Right atrium auricular region (tissue), 2 donors: ENCODE results near the gene PHF21B. TPM values are rescaled to one million over a fixed set of nuclear protein-coding genes. Genes with fewer than 3 reads are reported as not detected.
"Not testable (repeated sequence)": the region's sequence is repeated elsewhere in the genome, so short reads cannot be mapped to it uniquely, and the experiment has no call there.

ENCODE experiments used
- DNase-seq: peaks from one replicate; pipeline ENCODE4 v3.0.0-alpha.2; 2019; ENCODE audit warnings: low spot score
- H3K27ac ChIP-seq, 2 donors: fragments of 200-600 bp; sonication (generic); 1 replicate in 1 of 2; 2 replicates in 1 of 2; pipeline ENCODE4 v1.5.1; 2016 to 2019
- H3K27me3 ChIP-seq, 2 donors: fragments of 200-600 bp; sonication (generic); one replicate each; pipeline versions ENCODE4 v1.5.1 to v1.6.0; 2017 to 2019
- H3K36me3 ChIP-seq: fragments of 200-600 bp; sonication (generic); one replicate; pipeline ENCODE4 v1.5.1; 2016
- H3K4me1 ChIP-seq, 2 donors: fragments of 200-600 bp; sonication (generic); one replicate each; pipeline versions ENCODE4 v1.5.1 to v1.6.0; 2017 to 2019
- H3K4me3 ChIP-seq, 2 donors: fragments of 200-600 bp; sonication (generic); 1 replicate in 1 of 2; 2 replicates in 1 of 2; pipeline ENCODE4 v1.5.1; 2017 to 2019; ENCODE audit warnings: mild to moderate bottlenecking in 1 of 2, moderate library complexity in 1 of 2
- H3K9me3 ChIP-seq, 2 donors: fragments of 200-600 bp; sonication (generic); one replicate each; pipeline ENCODE4 v1.5.1; 2019
- total RNA-seq, 2 donors: library from RNA; depleted of rRNA; stranded (reverse); fragments of >200 nt; gene quantifications; one replicate each; pipeline ENCODE4 v1.1.0, GENCODE V29; 2016
- TF ChIP-seq, protein P1 (sequence below), 2 donors: fragments of 200-600 bp; sonication (generic); IDR thresholded peaks; one replicate each; pipeline ENCODE4 v1.5.1; 2019; ENCODE audit warnings: antibody characterized with exemption in 2 of 2

Gene PHF21B
- total RNA-seq, 2 donors from 2014 or later = 1.4 to 2.2 TPM

DNA sequence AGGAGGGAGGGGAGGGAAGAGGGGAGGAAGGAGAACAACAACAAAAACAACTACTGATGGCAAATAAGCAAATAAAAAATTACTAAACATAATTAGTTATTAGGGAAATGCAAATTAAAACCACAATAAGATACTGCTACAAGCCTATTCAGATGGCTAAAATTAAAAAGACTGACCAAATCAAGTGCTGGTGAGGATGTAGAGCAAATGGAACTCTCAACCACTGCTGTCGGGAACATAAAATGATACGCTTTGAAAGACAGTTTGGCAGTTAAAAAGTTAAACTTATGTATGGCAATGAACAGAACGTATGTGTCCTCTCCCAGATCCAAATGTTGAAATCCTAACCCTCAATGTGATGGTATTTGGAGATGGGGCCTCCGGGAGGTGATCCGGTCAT is 85.7 kb downstream of the PHF21B start:
- no peak overlapping the region for H3K4me3 ChIP-seq
- H3K27me3 ChIP-seq = no peaks in the 10 kb centered on the region
- TF ChIP-seq, protein P1, sequence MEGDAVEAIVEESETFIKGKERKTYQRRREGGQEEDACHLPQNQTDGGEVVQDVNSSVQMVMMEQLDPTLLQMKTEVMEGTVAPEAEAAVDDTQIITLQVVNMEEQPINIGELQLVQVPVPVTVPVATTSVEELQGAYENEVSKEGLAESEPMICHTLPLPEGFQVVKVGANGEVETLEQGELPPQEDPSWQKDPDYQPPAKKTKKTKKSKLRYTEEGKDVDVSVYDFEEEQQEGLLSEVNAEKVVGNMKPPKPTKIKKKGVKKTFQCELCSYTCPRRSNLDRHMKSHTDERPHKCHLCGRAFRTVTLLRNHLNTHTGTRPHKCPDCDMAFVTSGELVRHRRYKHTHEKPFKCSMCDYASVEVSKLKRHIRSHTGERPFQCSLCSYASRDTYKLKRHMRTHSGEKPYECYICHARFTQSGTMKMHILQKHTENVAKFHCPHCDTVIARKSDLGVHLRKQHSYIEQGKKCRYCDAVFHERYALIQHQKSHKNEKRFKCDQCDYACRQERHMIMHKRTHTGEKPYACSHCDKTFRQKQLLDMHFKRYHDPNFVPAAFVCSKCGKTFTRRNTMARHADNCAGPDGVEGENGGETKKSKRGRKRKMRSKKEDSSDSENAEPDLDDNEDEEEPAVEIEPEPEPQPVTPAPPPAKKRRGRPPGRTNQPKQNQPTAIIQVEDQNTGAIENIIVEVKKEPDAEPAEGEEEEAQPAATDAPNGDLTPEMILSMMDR (IDR thresholded peaks at IDR 0.05) = no peak
- H3K4me1 ChIP-seq = no peaks in the 10 kb centered on the region
- no peak overlapping the region for H3K27ac ChIP-seq
- H3K9me3 ChIP-seq = no peaks in the 10 kb centered on the region
- no peak for DNase-seq
- no peaks in the 10 kb centered on the region for H3K36me3 ChIP-seq

DNA sequence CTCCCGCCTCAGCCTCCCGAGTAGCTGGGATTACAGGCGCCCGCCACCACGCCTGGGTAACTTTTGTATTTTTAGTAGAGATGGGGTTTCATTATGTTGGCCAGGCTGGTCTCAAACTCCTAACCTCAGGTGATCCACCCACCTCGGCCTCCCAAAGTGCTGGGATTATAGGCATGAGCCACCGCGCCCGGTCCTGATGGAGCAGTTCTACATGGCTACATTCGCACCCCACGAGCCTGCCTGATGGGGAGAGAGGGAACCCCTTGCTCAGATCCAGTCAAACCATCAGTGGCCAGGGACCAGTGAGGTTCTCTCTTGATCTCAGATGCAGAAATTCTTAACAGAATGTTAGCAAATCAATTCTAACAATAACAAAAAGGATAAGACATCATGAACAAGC is 88.0 kb downstream of the PHF21B start:
- not testable (repeated sequence) for H3K27me3 ChIP-seq, H3K9me3 ChIP-seq, H3K4me3 ChIP-seq, H3K36me3 ChIP-seq, DNase-seq, H3K27ac ChIP-seq, H3K4me1 ChIP-seq

DNA sequence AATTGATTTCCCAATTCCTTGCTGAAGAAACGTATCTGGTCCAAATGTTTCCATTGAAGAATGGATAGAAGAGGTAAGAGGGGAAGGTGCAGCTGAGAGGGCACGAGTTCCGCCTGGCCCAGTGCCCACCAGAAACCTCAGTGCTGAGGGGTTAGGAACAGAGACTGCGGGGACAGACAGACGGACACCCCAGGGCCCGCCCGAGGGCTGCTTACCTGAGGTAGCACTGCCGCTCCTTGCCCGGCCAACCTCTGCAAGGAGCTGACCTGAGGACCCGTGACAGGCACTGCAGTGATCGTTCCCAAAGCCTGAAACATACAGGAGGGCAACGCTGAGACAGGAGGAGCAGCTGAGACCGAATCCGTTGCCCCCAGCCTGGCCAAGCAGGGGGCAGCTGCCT is 89.6 kb downstream of the PHF21B start:
- Histone ChIP-seq H3K27me3 (no peaks in the 10 kb centered on the region), H3K27ac (no peak overlapping the region), H3K36me3 (no peaks in the 10 kb centered on the region), H3K4me1 (no peaks in the 10 kb centered on the region), H3K9me3 (no peaks in the 10 kb centered on the region), H3K4me3 (no peak overlapping the region)
- DNase-seq = no peak
- TF ChIP-seq, protein P1 (IDR thresholded peaks at IDR 0.05) = no peak

DNA sequence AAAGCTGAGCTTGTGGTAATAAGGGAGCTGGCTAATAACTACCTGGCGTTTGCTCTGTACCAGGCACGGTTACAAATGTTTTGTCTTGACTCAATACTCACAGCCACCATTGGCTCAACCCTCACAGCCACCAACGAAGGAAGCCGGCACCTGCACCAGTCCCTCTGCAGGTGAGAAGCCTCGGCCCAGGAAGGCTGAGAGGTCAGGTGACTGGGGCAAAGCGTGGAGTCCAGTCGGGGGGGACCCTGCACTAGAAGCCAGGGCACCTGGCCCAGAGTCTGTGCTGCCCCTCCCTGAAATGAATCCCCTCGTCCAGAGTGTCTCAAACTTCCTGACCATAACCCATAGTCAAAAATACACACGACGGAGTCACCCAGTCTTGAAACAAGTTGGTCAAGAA is 90.1 kb downstream of the PHF21B start:
- Histone ChIP-seq H3K4me3 (no peak overlapping the region), H3K36me3 (no peaks in the 10 kb centered on the region), H3K9me3 (no peaks in the 10 kb centered on the region), H3K27me3 (no peaks in the 10 kb centered on the region), H3K27ac (no peak overlapping the region), H3K4me1 (no peaks in the 10 kb centered on the region)
- DNase-seq = no peak
- TF ChIP-seq, protein P1 (IDR thresholded peaks at IDR 0.05) = no peak

DNA sequence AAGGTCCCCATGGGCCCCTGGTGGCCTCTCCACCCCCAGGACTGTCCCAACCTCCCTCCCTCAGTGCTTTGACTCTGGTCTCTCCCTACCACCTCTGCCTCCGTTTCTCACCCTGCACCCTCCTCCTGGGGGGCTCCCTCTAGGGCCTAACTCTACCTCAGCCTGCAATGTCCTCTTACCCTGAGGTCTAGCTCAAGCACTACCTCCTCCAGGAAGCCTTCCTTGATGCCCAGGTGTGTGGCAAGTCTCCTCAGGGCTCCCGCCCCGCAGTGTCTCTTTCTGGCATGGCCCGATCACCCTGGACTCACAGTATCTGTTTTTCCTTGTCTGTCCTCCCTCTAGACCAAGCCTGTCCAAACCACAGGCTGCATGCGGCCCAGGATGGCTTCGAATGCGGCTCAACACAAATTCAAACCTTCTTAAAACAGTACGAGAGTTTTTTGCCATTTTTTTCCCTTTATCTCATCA is 90.8 kb downstream of the PHF21B start:
- Histone ChIP-seq H3K27ac (no peak overlapping the region), H3K36me3 (no peaks in the 10 kb centered on the region), H3K27me3 (no peaks in the 10 kb centered on the region), H3K9me3 (no peaks in the 10 kb centered on the region), H3K4me1 (no peaks in the 10 kb centered on the region), H3K4me3 (no peak overlapping the region)
- no peak for DNase-seq
- TF ChIP-seq, protein P1 (IDR thresholded peaks at IDR 0.05) = no peak

DNA sequence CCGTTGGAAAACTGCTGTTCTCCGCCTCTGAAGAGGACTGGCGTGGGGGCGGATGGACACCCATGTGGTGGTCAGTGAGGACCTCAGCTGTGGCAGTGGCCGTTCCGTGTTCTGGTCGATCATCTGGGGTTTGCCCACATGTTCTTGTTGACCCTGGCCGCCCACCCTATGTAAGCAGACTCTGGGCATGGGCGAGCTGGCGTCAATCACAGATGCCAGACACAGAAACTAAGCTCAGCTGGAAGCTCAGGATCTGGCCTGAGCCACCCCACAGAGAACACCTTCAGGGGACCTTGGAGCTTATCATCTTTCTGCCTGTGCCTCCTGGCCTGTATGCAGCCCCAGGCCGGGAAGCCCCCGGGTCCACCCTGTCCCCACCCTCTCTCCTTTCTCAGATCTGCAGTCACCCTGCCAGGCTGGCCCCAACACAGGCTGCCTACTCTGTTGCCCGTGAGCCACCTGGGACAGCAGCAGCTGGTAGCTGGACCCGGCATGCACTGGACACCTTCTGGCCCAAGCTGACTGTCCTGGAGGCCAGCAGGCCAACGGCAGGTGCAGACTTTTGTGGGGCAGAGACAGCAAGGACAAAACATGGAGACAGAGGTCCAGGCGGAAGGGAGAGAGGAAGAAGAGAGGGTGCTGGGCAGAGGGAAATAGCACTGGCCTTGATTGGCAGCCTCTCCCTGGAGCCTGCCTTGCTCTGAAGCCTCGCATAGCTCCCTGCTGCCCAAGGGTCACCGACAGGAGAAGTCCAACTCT is 91.5 kb downstream of the PHF21B start:
- H3K4me1 ChIP-seq = no peaks in the 10 kb centered on the region
- H3K36me3 ChIP-seq = no peaks in the 10 kb centered on the region
- H3K27me3 ChIP-seq = no peaks in the 10 kb centered on the region
- TF ChIP-seq, protein P1 (IDR thresholded peaks at IDR 0.05) = no peak
- H3K27ac ChIP-seq = no peak overlapping the region
- no peaks in the 10 kb centered on the region for H3K9me3 ChIP-seq
- DNase-seq = no peak
- H3K4me3 ChIP-seq = no peak overlapping the region
